GM19025 (cell line): ENCODE results near the gene FXR2.

Experiments used
- ATAC-seq: cut with Tn5 transposase; IDR thresholded peaks from one replicate; pipeline ENCODE4 v1.9.1; 2021; ENCODE audit warnings: mild to moderate bottlenecking, low read depth, moderate library complexity; ENCODE audit not compliant: unreplicated experiment

The FXR2 gene

DNA sequence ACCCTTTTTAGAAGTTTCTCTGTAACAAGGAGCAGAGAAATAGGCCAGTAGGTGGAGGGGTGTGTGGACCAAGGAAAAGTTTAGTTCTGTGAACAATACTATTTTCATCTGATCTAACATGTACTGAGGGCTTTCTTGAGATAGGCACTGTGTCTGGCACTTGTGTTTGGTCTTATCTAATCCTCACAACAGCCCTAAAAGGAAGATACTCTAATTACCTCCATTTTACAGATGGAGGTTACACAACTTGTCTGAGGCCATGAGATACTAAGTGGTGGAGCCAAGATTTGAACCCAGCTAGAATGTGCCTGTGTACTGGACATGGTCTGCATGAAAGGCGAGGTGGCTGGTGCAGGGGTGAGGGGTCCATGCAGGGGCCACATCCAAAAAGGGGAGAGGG, 61.3 kb downstream of the FXR2 start:
- ATAC-seq = no peak

DNA sequence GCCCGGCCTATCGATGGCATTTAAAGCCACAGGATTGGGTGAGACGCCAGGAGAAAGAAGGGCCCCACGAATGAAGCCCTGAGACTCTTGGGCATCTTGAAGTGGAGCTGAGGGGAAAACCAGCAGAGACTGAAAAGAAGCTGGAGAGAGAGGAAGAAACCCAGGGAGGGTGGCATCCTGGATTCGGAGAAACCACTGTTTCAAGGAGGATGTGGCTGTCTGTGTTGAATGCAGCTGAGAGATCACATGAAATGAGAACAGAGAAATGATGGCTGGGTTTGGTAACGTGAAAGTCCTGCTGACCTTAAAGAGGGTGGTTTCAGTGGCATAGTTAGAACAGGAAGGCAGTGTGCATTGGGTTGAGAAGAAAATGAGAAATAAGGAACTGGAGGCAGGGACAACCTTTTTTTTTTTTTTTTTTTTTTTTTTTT, 62.1 kb downstream of the FXR2 start:
- ATAC-seq = no peak

DNA sequence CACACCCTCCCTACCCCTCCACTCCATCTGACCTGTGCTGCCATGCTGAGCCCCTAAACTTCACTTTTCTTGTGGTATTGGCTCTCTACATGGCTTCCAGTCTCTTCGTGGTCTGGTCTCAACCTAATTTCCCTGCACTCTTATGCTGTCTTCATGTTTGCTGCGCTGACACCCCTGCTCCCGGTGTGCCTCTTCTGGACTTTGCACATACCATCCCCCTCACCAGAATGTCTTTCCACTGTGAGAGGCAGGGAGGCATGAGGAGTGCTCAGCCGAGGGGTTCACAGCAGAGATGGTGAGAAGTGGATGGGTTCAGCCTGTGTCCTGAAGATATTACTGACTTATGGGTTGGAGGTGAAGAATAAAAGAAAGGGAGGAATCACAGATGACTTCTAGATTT, 63.3 kb downstream of the FXR2 start:
- ATAC-seq = no peak

DNA sequence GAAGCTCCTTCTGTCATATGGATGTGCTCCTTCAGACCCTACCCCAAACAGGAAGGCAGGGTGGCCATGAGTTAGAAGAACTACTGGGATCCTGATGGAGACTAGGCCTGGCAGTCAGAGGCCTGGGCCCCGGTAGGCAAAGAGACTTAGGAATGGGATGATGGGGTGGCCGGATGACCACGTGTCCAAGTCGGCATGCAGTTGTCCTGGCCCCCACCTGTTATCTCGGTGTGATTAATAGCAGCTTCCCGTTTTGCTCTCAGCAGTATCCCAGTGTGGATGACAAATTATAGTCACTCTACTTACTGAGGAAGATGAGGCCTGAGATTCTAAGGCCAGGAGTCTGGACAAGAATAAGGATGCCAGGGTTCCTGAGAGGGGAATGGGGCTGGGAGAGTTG, 64.4 kb downstream of the FXR2 start:
- ATAC-seq = no peak

DNA sequence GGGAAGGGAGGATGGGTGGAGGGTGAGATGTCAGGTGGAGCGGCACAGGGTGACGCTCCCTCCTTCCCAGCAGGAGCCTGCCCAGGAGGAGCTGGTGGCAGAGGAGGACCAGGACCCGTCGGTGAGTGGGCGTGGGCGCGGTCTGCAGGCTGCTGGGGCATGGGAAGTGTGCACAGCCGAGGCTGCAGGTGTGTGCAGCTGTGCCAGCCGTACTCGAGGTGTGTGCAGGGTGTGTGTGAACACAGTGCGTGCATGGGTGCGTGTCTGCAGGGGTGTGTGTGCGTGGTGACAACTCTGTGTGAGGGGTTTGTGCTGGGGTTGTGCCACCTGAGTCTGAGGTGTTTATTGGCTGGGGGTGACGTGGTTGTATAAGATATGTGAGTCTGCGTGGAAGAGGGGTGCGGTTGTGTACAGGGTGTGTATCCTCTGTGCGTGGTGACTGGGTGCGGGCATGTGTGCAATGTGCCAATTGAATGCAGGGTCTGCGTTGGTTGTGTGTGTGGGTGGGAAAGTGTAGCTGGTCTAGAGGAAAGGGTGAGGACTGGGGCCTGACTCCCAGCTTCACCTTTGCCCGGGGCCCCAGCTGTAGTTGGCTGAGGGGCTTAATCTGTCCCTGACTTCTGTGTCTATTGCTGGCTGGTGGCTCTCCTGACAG, 65.2 kb downstream of the FXR2 start:
- no peak for ATAC-seq

DNA sequence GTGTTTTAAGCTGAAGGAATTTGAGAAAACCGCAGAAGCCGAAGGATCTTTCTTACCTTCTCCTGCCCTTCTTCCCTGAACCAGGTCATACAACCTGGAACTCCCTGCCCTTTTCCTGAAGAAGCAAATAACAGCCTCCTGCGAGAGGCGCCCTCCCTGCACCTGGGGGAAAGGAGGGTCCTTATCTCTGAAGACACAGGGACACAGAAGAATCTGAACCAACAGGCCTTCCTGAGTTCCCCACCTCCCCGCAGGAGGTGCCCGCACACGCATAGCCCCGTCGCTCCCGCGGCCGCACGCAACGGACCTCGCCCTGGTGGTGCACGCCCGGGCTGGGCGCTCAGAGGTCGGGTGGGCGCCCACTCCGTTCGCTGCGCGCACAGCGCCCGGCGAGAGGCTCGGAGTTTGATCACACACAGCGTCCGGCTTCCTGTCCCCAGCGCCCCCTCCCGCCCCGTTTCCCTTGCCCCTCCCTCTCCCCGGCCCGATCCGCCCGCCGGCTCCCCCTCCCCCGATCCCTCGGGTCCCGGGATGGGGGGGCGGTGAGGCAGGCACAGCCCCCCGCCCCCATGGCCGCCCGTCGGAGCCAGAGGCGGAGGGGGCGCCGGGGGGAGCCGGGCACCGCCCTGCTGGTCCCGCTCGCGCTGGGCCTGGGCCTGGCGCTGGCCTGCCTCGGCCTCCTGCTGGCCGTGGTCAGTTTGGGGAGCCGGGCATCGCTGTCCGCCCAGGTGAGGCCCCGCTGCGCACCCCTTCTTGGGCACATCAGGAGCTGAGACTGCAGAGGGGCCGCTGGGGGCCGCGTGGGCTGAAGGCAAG, 65.9 kb downstream of the FXR2 start, which contains the start of gene TNFSF12:
TSS of gene TNFSF12 (plus strand) at position 474 of the 816 bp plus-strand sequence. CDS start at position 570, 96 bp downstream.
- ATAC-seq = no peak

DNA sequence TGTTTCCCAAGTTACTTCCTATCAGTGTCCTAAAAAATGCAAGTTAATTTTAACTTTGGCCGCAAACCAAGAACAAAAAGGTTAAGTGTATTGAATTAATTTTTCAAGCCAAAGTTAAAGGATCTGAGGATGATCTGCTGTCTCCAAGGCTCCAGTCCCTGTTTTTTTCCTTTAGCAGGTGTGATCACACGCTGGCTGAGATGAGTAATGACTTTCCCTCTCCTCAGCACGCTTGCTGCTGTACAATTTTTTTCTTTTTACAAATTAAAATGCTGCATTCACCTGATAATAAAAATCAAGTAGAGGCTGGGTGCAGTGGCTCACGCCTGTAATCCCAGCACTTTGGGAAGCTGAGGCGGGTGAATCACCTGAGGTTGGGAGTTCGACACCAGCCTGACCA, 69.8 kb downstream of the FXR2 start:
- ATAC-seq = no peak
